NCI-H774 (cell line): ENCODE data around the gene LRP1B.

Source experiments
- DNase-seq: peaks from one replicate; lab custom pipeline; 2025; lab: John Stamatoyannopoulos, UW

LRP1B gene

GRCh38 chr2:142040556-142040955, 90.3 kb downstream of the LRP1B start:
- DNase-seq: no peak

DNA sequence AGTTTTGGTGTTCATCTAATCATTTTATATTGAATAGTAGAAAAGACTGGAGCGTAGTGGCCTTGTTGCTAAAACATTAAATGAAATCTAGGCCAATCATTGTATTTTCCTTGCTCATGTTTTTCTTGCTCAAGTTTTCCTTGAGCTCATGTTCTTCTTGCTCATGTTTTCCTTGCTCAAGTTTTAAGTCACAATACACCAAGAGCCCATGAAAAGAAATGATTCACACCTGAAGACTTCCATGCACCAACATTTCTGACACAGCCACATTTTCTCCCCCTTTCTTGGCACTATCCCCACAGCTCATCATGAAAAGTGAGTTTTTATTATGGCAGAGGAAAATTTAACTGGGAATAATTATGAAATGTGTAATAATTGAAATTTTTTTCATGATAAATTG, 92.0 kb downstream of the LRP1B start:
- DNase-seq: no peak

DNA sequence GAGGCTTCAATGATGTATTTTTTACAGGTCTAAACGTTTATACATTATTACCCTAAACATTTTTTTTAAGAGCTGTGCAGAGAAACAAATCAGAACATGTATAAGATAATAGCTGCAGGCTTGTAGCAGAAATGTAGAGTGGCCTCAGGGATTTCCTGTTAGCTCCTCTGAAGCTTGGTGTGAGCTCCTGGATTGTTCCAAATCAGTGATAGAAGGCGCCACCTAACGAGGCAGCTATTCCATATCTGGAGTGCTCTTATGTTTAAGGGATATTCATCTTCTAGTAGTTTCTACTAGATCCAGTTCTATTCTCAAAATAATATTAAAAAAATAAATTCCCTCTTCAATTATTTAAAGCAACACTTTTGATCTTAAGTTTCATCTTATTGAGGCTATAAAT, 93.1 kb downstream of the LRP1B start:
- no peak for DNase-seq

- DNase-seq: no peak
Measured at GRCh38 chr2:142037066-142037465, 93.8 kb downstream of the LRP1B start.

DNA sequence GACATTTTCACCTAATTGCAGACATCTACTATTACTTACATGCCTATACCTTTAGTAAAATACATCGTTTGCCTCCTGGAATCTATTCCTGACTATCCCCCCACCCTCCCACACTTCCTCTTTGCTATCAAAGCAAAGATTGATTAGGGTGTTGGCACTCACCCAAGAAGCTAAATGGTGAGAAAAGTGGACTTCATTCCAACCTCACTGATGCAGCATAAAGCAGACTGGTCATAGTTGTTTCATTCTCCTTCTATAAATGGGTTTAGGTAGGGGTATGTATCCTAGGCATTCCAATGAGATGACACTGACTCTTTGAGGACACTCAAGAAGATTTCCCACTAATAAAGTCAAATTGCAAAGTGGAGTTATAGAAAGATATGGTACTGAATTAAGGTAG, 97.4 kb downstream of the LRP1B start:
- DNase-seq: no peak

- DNase-seq: no peak
Measured at GRCh38 chr2:142031656-142032055, 99.2 kb downstream of the LRP1B start.

DNA sequence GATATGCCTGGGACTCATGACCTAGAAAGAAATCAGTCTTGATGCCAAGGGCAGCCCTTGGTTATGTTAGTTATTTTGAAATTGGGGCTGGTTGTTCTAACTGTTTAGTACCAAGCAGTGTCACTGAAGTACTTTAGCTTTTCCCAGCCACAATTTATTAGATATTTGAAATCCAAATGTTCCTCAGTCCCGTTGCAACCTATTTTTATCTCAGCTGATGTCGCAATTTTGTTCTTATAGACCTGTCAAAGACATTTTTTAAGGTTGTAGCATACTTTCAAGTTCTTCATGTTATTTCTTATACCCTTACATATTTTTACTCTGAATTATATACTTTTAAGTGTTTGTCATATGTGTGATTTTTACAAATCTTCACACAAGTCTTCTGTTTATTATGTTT, 100.1 kb downstream of the LRP1B start:
- no peak for DNase-seq

DNA sequence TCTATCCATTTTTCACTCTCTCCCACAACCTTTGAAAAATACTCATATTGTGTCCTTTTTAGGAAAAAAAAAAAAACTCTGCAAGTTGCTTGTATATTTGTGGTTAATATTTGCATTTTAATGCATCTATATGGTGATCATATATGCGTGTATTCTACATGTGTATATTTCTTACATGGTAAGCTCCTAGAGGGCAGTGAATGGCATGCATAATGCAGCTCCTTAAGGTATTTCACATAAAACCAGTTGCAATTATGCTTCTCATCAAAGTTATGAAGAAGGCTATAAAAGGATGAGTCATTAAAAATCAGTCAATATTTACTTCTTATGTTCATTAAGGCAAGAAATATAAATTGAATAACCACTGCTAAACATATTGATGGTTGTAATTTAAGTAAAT, 100.8 kb downstream of the LRP1B start:
- DNase-seq: no peak

- DNase-seq: no peak
Measured at GRCh38 chr2:142025394-142025793, 105.4 kb downstream of the LRP1B start.

- DNase-seq: no peak
Measured at GRCh38 chr2:142020368-142020767, 110.4 kb downstream of the LRP1B start.

- DNase-seq: no peak
Measured at GRCh38 chr2:142014536-142014935, 116.3 kb downstream of the LRP1B start.

GRCh38 chr2:142012797-142013196, 118.0 kb downstream of the LRP1B start:
- DNase-seq: no peak

DNA sequence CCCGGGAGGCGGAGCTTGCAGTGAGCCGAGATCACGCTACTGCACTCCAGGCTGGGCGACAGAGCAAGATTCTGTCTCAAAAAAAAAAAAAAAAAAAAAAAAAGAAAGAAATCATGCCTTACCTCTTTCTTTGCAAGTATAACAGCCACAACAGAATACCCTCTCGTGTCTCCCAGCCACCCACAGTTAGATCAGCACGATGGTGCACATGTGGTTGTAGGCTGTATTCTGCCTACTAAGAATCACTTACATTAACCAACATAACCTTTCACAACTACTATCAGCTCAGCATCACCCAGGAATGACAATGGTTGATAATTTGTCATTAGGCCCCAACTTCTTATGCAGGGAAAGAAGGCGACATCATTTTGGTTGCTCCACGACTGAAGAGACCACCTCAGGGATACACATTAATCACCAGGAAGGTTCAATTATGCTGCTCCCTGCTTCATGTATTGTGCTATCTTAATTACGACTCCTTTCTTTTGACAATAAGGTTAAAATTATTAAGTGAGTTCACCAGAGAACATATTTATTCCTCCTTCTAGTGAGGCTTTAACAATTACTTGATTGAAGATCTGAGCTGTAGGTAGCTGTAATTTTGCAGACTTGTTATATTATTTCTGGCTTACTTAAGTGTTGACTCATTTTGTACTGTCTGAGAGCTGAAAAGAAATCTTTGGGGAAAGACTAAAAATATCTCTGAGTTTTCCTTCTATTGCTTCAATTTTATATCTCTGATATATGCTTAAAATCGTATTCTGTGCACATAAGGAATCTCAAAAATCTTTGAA, 120.1 kb downstream of the LRP1B start:
- no peak for DNase-seq

DNA sequence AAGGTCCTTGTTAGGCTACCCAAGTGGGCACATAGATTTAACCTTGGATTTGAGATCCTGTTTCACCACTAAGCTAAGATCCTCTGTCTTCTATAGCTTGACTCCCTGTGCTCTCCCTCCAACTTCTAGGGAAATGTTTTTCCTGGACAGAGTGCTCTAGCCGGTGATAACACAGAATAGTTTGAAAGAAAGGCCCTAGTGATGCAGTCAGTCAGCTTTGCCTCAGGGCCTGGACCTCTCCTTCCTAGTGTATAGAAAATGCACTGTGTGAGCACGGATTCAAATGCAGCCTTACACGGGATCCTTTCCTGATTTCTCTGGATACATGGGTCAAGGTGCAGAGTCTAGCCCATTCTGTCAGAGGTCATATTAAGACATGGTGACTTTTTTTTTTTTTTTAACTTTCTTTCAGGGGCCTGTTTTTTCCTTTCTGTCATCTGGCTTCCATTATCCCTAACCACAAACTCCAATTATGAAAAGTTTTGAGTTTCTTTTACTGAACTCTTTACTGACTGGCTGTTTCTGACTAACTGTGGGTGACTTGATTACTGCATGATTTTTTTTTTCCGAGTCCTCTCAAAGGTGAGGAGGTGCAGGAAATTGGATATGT, 122.6 kb downstream of the LRP1B start:
- no peak for DNase-seq

DNA sequence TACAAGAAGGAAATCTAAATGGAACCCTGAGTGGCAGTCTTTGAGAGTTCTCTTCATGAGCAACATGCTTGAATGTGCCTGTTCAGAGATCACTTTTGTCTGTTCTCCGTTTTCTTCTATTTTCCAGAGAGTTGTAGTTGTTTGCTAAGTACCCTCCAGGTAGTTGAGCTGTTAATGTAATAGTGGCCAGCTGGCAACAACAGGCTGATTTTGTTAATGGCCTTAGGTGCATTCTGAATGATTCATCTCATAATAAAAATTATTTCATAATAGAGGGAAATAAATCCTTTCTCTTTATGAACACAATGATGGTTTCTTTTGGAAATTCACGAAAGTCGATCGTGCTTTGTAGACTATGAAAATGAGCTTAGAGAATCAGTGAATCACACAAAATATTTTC, 136.8 kb downstream of the LRP1B start:
- DNase-seq: no peak

- no peak for DNase-seq
Measured at GRCh38 chr2:141992695-141993094, 138.1 kb downstream of the LRP1B start.

DNA sequence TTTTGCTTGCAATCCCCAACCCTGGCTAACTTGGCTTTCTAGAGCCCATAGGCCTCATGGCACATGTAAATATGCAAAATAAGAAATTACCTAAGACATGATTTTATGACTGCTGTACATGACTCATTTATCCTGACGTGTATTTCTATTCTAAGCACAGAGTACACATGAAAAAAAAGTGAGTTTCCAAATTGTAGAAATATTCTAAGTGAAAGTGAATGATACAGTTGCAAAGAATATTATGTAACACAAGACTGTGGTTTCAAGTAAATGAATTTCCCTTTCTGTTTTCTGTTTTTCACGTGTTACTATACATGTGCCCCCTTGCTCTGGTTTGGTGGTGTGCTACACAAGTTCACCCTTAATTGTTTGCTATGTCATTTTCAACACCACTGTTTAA, 162.4 kb downstream of the LRP1B start:
- DNase-seq: no peak

- DNase-seq: no peak
Measured at GRCh38 chr2:141967980-141968379, 162.8 kb downstream of the LRP1B start.

- DNase-seq: no peak
Measured at GRCh38 chr2:141967503-141967902, 163.3 kb downstream of the LRP1B start.

DNA sequence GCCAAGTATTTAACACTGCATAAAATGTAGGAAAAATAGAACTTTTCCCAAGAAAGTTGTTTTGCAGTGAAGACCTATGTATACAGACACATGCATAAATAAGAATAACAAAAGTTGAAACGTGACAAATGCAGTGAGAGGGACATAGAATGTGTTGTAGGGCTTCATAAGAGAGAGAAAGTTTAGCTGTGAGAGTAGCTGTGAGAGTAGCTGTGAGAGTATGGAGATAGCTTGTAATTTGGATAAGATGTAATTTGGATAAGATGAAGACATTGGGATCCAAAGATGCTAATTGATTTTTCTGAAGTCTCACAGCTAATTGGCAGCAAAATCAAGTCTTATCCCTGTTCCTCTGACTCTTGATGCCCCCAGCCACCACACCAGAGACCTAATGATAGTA, 170.9 kb downstream of the LRP1B start:
- DNase-seq: no peak

DNA sequence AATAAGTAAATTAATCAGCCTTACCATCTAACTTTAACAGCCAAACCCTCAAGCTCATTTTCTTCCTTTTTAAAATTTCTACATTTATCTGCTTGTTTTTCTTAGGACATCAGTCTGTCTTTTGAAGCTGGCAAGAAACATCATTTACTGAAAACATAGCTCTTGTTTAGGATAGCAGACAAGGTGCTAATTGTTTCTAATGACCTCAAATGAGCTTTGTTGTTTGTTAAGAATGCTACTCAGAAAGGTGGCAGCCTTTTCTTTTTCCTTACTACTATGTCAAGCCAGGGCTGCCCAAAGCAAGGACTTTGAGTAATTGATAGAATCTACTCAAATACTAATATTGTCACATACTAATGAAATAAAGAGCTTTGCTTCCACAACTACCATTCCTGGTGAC, 171.8 kb downstream of the LRP1B start:
- no peak for DNase-seq

DNA sequence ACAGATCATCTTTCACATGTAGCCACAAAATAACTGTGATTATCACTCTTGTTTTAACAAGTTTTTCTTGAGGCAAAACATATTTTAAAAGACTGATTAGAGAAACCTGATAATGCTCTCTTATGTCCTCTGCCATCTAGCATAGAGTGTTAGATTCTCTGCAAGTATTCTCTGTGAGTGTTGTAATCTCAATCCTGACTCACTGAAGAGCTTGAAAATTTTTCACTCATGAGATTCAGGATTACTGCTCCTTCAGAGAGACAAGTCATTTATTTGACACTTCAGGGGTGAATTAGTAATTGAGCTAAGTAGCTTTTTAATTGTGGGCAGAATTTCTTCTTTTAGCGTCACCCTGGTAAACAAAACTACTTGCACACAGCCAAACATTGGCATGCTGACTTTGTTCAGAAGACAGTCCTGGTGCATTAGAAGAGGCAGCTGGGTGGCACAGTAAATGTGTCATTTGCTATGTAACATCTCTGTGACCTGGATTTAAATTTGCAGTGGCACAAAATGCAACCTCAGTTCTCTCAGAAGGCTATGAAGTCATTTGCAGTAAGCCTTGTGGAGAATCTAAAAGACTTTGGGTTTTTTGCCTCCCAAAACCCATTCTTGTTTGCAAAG, 172.9 kb downstream of the LRP1B start:
- no peak for DNase-seq

- no peak for DNase-seq
Measured at GRCh38 chr2:141957321-141957720, 173.5 kb downstream of the LRP1B start.
